GM13977 (cell line): ENCODE data around the gene NRCAM.
A peak's percentile ranks its signal among the peaks of the same experiment; 100 is the strongest.

ENCODE experiments used
- DNase-seq: peaks from one replicate; pipeline ENCODE4 v3.0.0; 2012; ENCODE audit warnings: low spot score
- in situ Hi-C: fragments of 300-500 bp; cut with MboI; formaldehyde crosslinking; loops from one replicate; pipeline ENCODE4 v1.12.0; 2022; ENCODE audit warnings: low sequenced_read_pairs, low pct_unique_long_range_greater_than_20kb, mixed read lengths, inconsistent platforms; ENCODE audit not compliant: unreplicated experiment
- TF ChIP-seq, protein P1 (sequence below): IDR thresholded peaks from 2 replicates; pipeline ENCODE4 v1.5.1; 2012; ENCODE audit warnings: mild to moderate bottlenecking, control low read depth; ENCODE audit not compliant: insufficient read depth; ENCODE audit errors: extremely low read depth, missing control alignments

NRCAM gene

DNA sequence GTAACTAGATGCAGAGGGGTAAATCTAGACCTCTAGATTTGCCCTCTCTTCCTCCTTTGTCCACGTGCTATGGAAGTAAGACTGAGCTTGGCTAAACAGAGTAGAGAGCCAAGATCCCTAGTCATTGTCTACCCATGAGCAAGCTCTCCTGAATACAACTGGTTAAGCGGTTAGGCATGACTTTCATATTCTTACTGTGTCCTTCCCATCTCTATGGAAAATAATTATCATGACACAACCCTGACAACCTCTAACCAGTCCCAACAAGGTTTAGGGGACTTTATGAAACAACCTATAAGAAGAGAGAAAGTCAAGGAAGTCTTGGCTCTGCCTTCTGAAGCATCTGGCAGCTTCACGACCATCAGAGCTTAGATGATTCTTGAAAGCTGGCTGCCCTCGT, 318.2 kb downstream of the NRCAM start:
- in situ Hi-C loops: no loop called here
- TF ChIP-seq, protein P1, sequence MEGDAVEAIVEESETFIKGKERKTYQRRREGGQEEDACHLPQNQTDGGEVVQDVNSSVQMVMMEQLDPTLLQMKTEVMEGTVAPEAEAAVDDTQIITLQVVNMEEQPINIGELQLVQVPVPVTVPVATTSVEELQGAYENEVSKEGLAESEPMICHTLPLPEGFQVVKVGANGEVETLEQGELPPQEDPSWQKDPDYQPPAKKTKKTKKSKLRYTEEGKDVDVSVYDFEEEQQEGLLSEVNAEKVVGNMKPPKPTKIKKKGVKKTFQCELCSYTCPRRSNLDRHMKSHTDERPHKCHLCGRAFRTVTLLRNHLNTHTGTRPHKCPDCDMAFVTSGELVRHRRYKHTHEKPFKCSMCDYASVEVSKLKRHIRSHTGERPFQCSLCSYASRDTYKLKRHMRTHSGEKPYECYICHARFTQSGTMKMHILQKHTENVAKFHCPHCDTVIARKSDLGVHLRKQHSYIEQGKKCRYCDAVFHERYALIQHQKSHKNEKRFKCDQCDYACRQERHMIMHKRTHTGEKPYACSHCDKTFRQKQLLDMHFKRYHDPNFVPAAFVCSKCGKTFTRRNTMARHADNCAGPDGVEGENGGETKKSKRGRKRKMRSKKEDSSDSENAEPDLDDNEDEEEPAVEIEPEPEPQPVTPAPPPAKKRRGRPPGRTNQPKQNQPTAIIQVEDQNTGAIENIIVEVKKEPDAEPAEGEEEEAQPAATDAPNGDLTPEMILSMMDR: no peak
- DNase-seq: no peak

DNA sequence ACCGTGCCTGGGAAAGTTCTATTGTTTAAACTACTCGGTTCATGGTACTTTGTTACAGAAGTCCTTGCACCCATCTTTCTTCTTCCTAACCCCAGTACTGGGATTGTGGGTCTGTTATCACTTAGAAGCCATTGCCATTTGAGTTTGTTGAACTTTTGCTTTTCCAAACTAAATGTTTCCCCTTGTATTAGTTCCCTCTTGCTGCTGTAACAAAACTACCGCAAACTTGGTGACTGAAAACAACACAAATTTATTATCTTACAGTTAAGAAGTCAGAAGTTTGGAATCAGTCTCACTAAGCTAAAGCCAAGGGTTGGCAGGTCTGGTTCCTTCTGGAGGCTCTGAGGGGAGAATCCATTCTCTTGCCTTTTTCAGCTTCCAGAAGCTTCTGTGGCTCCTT, 319.2 kb downstream of the NRCAM start:
- in situ Hi-C loops: no loop called here
- TF ChIP-seq, protein P1: no peak
- no peak for DNase-seq

DNA sequence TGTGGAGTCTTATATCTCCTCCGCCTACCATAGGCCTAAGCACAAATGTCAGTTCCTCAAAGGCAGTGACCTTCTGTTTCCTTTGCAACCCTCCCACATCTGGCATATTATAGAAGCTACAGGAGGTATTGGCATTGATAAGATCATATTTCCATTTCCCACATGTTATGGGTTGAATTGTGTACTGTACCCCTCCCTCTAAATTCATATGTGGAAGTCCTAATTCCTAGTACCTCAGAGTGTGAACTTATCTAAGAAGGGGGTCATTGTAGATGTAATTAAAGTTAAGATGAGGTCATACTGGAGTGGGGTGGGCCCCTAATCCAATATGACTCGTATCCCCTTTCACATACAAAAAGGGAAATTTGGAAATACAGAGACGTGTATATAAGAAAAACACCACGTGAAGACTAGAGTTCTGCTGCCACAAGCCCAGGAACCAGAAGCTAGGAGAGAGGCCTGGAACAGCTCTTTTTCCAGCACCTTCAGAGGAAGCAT, 320.0 kb downstream of the NRCAM start:
- in situ Hi-C loops: no loop called here
- TF ChIP-seq, protein P1: no peak

DNA sequence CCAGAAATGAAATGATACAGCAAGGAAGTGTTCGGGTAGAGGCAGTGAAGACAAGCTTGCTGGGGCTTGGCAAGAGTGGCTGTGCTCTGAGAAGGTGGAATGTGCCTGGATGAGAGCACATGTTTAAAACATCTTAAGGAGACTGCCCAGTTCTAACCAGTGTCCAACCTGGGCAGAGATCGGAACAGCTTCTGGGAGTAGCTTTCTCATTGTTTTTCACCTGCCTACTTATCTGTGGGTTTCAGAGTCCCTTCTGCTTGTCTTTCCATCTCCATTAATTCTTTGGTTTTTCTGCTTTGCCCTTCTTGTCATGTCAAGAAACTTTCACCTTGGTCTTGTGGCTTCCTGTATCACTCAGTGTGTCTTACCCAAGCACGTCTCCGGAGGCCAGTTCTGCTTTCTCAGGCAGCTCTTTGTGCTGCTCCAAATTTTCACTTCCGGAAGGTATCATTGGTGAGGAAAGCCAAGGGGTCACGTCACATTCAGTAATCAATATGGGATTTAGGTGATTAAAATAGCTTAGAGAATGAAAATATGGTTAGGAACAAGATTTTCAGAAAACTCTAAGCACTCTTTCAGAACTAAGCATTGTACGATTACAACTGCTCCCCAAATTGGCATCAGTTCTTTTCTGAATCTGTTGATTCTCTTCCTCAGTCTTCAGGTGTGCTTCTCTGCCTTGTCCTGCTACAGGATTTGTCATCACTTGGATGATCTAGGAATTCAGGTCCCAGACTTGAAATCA, 320.6 kb downstream of the NRCAM start:
- TF ChIP-seq, protein P1: no peak
- in situ Hi-C loops: no loop called here
- peak; percentile 44 for DNase-seq

More for the DNA sequence above, 320.0 kb downstream of the NRCAM start:
- DNase-seq: no peak

DNA sequence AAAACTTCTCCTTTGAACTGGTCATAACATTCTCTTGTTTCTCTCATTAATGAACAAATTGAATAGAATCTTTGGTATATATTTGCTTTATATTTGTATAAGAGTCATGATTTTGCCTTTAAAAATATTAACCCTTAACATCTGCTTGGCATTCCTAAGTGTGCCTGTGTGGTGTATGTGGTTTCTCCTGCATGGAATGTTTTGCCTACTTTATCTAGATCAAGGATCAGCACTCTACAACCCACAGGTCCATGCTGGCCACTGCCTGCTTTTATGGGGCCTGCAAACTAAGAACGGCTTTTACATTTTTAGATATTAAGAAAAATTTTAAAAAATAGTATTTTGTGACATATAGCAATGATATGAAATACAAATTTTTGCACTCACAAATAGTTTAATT, 321.8 kb downstream of the NRCAM start:
- TF ChIP-seq, protein P1: no peak
- no peak for DNase-seq
- in situ Hi-C loops: no loop called here

DNA sequence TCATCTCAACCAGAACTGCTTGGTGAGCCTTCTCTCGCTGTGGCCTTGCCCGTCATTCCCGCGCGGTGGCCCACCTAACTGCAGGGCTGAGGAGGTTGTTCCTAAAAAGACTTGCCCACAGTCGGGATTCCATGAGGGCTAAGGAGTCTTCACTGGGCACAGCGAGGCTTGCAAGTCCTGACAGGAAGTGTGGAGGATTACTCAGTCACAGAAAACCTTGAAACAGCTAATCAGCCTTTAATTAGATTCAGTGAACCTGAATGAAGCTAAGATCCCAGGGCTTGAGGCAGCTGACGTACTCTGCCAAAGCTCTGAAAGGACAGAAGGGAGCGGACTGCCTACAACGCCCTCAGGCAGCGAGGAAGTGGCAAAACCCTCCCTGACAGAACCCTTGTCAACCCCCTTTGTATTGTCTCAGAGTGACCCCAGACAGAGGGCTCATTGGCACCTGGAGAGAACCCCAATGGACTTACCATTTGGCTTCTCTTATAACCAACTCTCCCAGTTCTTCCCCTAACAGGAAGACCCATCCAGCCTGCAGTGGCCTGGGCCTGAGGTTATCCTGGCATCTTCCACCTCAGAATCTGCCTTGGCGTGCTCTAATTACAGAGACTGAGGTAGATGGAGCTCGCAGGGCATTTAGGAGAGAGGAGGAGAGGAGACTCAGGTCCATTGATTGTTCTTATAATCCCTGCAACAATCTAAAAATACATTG, 323.5 kb downstream of the NRCAM start:
- DNase-seq: no peak

More for the DNA sequence above, 323.5 kb downstream of the NRCAM start:
- TF ChIP-seq, protein P1: no peak
- in situ Hi-C loops: no loop called here
